Neural progenitor cell (in vitro differentiated cells): ENCODE data around the gene CCDC188. TPM values are rescaled to one million over a fixed set of nuclear protein-coding genes. Genes with fewer than 3 reads are reported as not detected.

Experiments
- DNase-seq: peaks from one replicate; pipeline ENCODE4 v3.0.0-alpha.2; 2016; ENCODE audit warnings: low spot score
- H2AFZ ChIP-seq: fragments of 200-600 bp; sonication (generic); replicated peaks from 2 replicates; pipeline ENCODE4 v1.6.1; 2016; ENCODE audit warnings: antibody characterized with exemption
- H3F3A ChIP-seq: fragments of 200-600 bp; sonication (generic); 2 replicates; pipeline ENCODE4 v1.6.1; 2016; ENCODE audit warnings: antibody characterized with exemption, low read depth
- H3K27ac ChIP-seq: fragments of 200-600 bp; sonication (generic); 2 replicates; pipeline ENCODE4 v1.5.1; 2016; ENCODE audit warnings: mild to moderate bottlenecking
- H3K27me3 ChIP-seq: fragments of 200-600 bp; sonication (generic); 2 replicates; pipeline ENCODE4 v1.6.1; 2016; ENCODE audit warnings: mild to moderate bottlenecking, moderate library complexity
- H3K36me3 ChIP-seq: fragments of 200-600 bp; sonication (generic); 2 replicates; pipeline ENCODE4 v1.5.1; 2016
- H3K4me1 ChIP-seq: fragments of 200-600 bp; sonication (generic); 2 replicates; pipeline ENCODE4 v1.6.1; 2016; ENCODE audit warnings: mixed run types
- H3K4me2 ChIP-seq: fragments of 200-600 bp; sonication (generic); 2 replicates; pipeline ENCODE4 v1.6.1; 2016
- H3K4me3 ChIP-seq: fragments of 200-600 bp; sonication (generic); 2 replicates; pipeline ENCODE4 v1.5.1; 2016
- H3K79me2 ChIP-seq: fragments of 200-600 bp; sonication (generic); 2 replicates; pipeline ENCODE4 v1.6.1; 2016; ENCODE audit warnings: low read depth
- H3K9ac ChIP-seq: fragments of 200-600 bp; sonication (generic); 2 replicates; pipeline ENCODE4 v1.6.1; 2016
- H3K9me3 ChIP-seq: fragments of 200-600 bp; sonication (generic); 2 replicates; pipeline ENCODE4 v1.5.1; 2016; ENCODE audit warnings: low read depth
- H4K20me1 ChIP-seq: fragments of 200-600 bp; sonication (generic); 2 replicates; pipeline ENCODE4 v1.6.1; 2016; ENCODE audit warnings: low read depth
- H3K27ac Mint-ChIP-seq: 3 replicates; pipeline ENCODE4 v1.8.0; 2021; ENCODE audit warnings: mixed read lengths
- H3K27me3 Mint-ChIP-seq: 2 replicates; pipeline ENCODE4 v1.8.0; 2022; ENCODE audit warnings: low read depth, mild to moderate bottlenecking, inconsistent platforms, moderate library complexity, mixed read lengths; ENCODE audit not compliant: insufficient read depth
- H3K36me3 Mint-ChIP-seq: 3 replicates; pipeline ENCODE4 v1.8.0; 2021; ENCODE audit warnings: mixed read lengths
- H3K4me1 Mint-ChIP-seq: 3 replicates; pipeline ENCODE4 v1.8.0; 2021; ENCODE audit warnings: mixed read lengths
- H3K4me3 Mint-ChIP-seq: 3 replicates; pipeline ENCODE4 v1.8.0; 2021; ENCODE audit warnings: mild to moderate bottlenecking, moderate library complexity, mixed read lengths
- H3K9me3 Mint-ChIP-seq: 3 replicates; pipeline ENCODE4 v1.8.0; 2020; ENCODE audit warnings: mixed read lengths
- EZH2 ChIP-seq: fragments of 200-600 bp; sonication (generic); IDR thresholded peaks from 2 replicates; pipeline ENCODE4 v1.6.1; 2017; ENCODE audit warnings: antibody characterized with exemption, mild to moderate bottlenecking, moderate library complexity
- EZH2phosphoT487 ChIP-seq: fragments of 200-600 bp; sonication (generic); IDR thresholded peaks from 2 replicates; pipeline ENCODE4 v1.6.1; 2017; ENCODE audit warnings: antibody characterized with exemption
- total RNA-seq: library from RNA; depleted of rRNA; stranded (reverse); fragments of >200 nt; gene quantifications from 2 replicates; pipeline ENCODE4 v1.2.3, GENCODE V29; 2015; ENCODE audit warnings: low replicate concordance
- TF ChIP-seq, protein P1 (sequence below): fragments of 200-600 bp; sonication (generic); IDR thresholded peaks from 2 replicates; pipeline ENCODE4 v1.5.1; 2017; ENCODE audit warnings: antibody characterized with exemption, mild to moderate bottlenecking

Gene CCDC188
- total RNA-seq, 1 donor from 2014 or later: not detected

DNA sequence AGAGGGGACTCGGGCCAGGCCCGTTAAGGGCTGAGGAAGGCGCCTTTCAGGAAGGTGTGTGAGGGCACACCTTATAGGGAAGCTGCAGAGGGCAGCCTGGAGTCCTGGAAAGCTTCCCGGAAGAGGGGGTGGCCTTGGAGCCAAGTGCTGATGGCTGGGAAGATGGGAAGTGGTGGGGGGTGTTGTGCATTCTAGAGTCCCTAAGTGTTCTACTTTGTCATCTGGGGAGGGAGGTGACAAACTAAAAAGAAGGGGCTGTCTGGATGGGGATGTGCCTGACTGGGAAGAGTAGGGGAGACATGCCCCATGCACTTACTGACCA is 12.5 kb downstream of the CCDC188 start:
- Mint-ChIP-seq H3K27ac (no peak overlapping the region), H3K9me3 (no peaks in the 10 kb centered on the region), H3K27me3 (peaks cover 2% of the 10 kb centered on the region), H3K36me3 (no peaks in the 10 kb centered on the region), H3K4me1 (peaks cover 4% of the 10 kb centered on the region), H3K4me3 (no peak overlapping the region)
- H3K9me3 ChIP-seq: no peaks in the 10 kb centered on the region
- peaks cover 57% of the 10 kb centered on the region for H4K20me1 ChIP-seq
- no peaks in the 10 kb centered on the region for H3K4me1 ChIP-seq
- no peaks in the 10 kb centered on the region for H3F3A ChIP-seq
- H2AFZ ChIP-seq: no peak overlapping the region
- H3K4me2 ChIP-seq: no peak overlapping the region
- H3K36me3 ChIP-seq: no peaks in the 10 kb centered on the region
- peaks cover under 1% of the 10 kb centered on the region for H3K79me2 ChIP-seq
- no peak for TF ChIP-seq EZH2phosphoT487
- no peak for TF ChIP-seq EZH2
- TF ChIP-seq, protein P1, sequence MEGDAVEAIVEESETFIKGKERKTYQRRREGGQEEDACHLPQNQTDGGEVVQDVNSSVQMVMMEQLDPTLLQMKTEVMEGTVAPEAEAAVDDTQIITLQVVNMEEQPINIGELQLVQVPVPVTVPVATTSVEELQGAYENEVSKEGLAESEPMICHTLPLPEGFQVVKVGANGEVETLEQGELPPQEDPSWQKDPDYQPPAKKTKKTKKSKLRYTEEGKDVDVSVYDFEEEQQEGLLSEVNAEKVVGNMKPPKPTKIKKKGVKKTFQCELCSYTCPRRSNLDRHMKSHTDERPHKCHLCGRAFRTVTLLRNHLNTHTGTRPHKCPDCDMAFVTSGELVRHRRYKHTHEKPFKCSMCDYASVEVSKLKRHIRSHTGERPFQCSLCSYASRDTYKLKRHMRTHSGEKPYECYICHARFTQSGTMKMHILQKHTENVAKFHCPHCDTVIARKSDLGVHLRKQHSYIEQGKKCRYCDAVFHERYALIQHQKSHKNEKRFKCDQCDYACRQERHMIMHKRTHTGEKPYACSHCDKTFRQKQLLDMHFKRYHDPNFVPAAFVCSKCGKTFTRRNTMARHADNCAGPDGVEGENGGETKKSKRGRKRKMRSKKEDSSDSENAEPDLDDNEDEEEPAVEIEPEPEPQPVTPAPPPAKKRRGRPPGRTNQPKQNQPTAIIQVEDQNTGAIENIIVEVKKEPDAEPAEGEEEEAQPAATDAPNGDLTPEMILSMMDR: no peak
- DNase-seq: no peak
- no peak overlapping the region for H3K9ac ChIP-seq
- no peak overlapping the region for H3K4me3 ChIP-seq
- H3K27me3 ChIP-seq: no peaks in the 10 kb centered on the region
- no peak overlapping the region for H3K27ac ChIP-seq

- DNase-seq: no peak
- Histone ChIP-seq H3F3A (no peaks in the 10 kb centered on the region), H3K9me3 (no peaks in the 10 kb centered on the region), H3K36me3 (no peaks in the 10 kb centered on the region), H3K27me3 (no peaks in the 10 kb centered on the region), H2AFZ (no peak overlapping the region), H3K9ac (no peak overlapping the region), H3K4me2 (no peak overlapping the region), H3K4me3 (no peak overlapping the region), H3K79me2 (peaks cover 6% of the 10 kb centered on the region), H3K27ac (no peak overlapping the region), H4K20me1 (peaks cover 61% of the 10 kb centered on the region), H3K4me1 (peaks cover 1% of the 10 kb centered on the region)
- Mint-ChIP-seq H3K36me3 (no peaks in the 10 kb centered on the region), H3K9me3 (no peaks in the 10 kb centered on the region), H3K4me1 (peaks cover 10% of the 10 kb centered on the region), H3K27ac (peak overlapping the region; percentile 81), H3K27me3 (peaks cover 2% of the 10 kb centered on the region), H3K4me3 (no peak overlapping the region)
- TF ChIP-seq EZH2phosphoT487: no peak
Observed at GRCh38 chr22:20137671-20138416, 13.0 kb downstream of the CCDC188 start.

DNA sequence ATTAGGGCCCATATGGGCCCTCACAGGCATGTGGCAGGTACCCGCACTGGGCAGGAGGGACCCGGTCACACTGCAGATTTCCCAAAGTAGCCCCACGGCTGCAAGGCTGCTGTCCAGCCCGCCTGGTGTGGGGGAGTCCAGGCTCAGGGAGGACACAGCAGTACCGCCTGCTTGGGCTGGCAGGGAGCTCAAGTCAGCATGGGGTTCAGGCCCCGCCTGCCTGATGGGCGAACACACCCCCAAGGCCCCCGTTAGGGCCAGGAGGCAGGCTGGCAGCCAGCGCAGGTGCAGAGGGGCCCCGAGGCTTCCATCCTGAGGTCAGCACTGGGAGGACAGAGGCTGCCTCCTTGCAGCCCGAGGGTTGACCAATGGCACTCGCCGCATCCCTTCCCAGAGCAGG is 13.7 kb downstream of the CCDC188 start:
- H3K9me3 ChIP-seq: no peaks in the 10 kb centered on the region
- no peak for DNase-seq
- H3K27ac ChIP-seq: no peak overlapping the region
- peaks cover 12% of the 10 kb centered on the region for H3K4me1 Mint-ChIP-seq
- no peaks in the 10 kb centered on the region for H3K36me3 Mint-ChIP-seq
- peaks cover 69% of the 10 kb centered on the region for H4K20me1 ChIP-seq
- H3K27me3 ChIP-seq: no peaks in the 10 kb centered on the region
- H3K9ac ChIP-seq: no peak overlapping the region
- H3K27me3 Mint-ChIP-seq: peaks cover 2% of the 10 kb centered on the region
- TF ChIP-seq EZH2 (no peak), EZH2phosphoT487 (no peak)
- TF ChIP-seq, protein P1: no peak
- H3F3A ChIP-seq: no peaks in the 10 kb centered on the region
- no peak overlapping the region for H3K27ac Mint-ChIP-seq
- no peak overlapping the region for H3K4me3 ChIP-seq
- no peaks in the 10 kb centered on the region for H3K9me3 Mint-ChIP-seq
- peaks cover 13% of the 10 kb centered on the region for H3K79me2 ChIP-seq
- peaks cover 8% of the 10 kb centered on the region for H3K4me1 ChIP-seq
- H3K36me3 ChIP-seq: no peaks in the 10 kb centered on the region
- no peak overlapping the region for H2AFZ ChIP-seq
- no peak overlapping the region for H3K4me3 Mint-ChIP-seq
- H3K4me2 ChIP-seq: no peak overlapping the region

- no peaks in the 10 kb centered on the region for H3K36me3 Mint-ChIP-seq
- Histone ChIP-seq H3K79me2 (peaks cover 14% of the 10 kb centered on the region), H2AFZ (no peak overlapping the region), H3K4me3 (no peak overlapping the region), H3K4me2 (no peak overlapping the region), H3K27me3 (no peaks in the 10 kb centered on the region), H3F3A (no peaks in the 10 kb centered on the region), H4K20me1 (peaks cover 70% of the 10 kb centered on the region), H3K27ac (no peak overlapping the region), H3K9ac (no peak overlapping the region), H3K4me1 (peaks cover 8% of the 10 kb centered on the region), H3K36me3 (no peaks in the 10 kb centered on the region), H3K9me3 (no peaks in the 10 kb centered on the region)
- peaks cover 2% of the 10 kb centered on the region for H3K27me3 Mint-ChIP-seq
- H3K27ac Mint-ChIP-seq: no peak overlapping the region
- peaks cover 12% of the 10 kb centered on the region for H3K4me1 Mint-ChIP-seq
- TF ChIP-seq, protein P1: no peak
- TF ChIP-seq EZH2phosphoT487: no peak
- TF ChIP-seq EZH2: no peak
- no peaks in the 10 kb centered on the region for H3K9me3 Mint-ChIP-seq
- DNase-seq: no peak
- no peak overlapping the region for H3K4me3 Mint-ChIP-seq
Observed at GRCh38 chr22:20136603-20136873, 14.3 kb downstream of the CCDC188 start.
